A549 (cell line): ENCODE results near the gene CECR2. TPM values are rescaled to one million over a fixed set of nuclear protein-coding genes. Genes with fewer than 3 reads are reported as not detected.

Experiments
- ATAC-seq, 2 experiments: fragments of 200-7000 bp in 1 of 2; fragments of >200 bp in 1 of 2; cut with Nextera tagmentation in 1 of 2; cut with Tn5 transposase in 1 of 2; 3 replicates each; pipeline versions ENCODE4 v1.8.0 to v1.9.1; 2018 to 2020; ENCODE audit warnings: mild to moderate bottlenecking in 1 of 2, moderate library complexity in 1 of 2
- CTCF ChIA-PET: fragments of 300-600 bp; sonication (Branson Sonifier 250); formaldehyde crosslinking; extraction: SDS; loops from one replicate; lab custom pipeline; 2021; ENCODE audit warnings: antibody characterized with exemption, inconsistent platforms; lab: Yijun Ruan, JAX
- POLR2A ChIA-PET: fragments of 350-600 bp; formaldehyde crosslinking; extraction: SDS; loops from one replicate; lab custom pipeline; 2021; ENCODE audit warnings: antibody characterized with exemption, inconsistent platforms; lab: Yijun Ruan, JAX
- DNase-seq, 2 experiments: peaks; one replicate each; pipeline versions ENCODE4 v3.0.0 to v3.0.0-alpha.2; 2011 to 2016; ENCODE audit warnings: low read depth in 1 of 2, low spot score in 1 of 2
- FAIRE-seq: peaks from 2 replicates; lab custom pipeline; 2011; peaks lifted over from hg19 to GRCh38; lab: Jason Lieb, UNC
- H3K27ac ChIP-seq, 2 experiments: fragments of >200 bp; sonication (Bioruptor Twin); formaldehyde crosslinking; 3 replicates each; pipeline ENCODE4 v1.5.1; 2016 to 2017
- H3K4me1 ChIP-seq: fragments of >200 bp; sonication (Bioruptor Twin); formaldehyde crosslinking; 3 replicates; pipeline ENCODE4 v1.6.1; 2016
- H3K4me2 ChIP-seq: fragments of >200 bp; sonication (Bioruptor Twin); formaldehyde crosslinking; 3 replicates; pipeline ENCODE4 v1.6.1; 2016
- H3K4me3 ChIP-seq: fragments of >200 bp; sonication (Bioruptor Twin); formaldehyde crosslinking; 3 replicates; pipeline ENCODE4 v1.5.1; 2016
- H3K9me3 ChIP-seq: fragments of >200 bp; sonication (Bioruptor Twin); formaldehyde crosslinking; 3 replicates; pipeline ENCODE4 v1.6.1; 2016
- ATOH8 ChIP-seq: fragments of 250-450 bp; sonication (Bioruptor Pico); IDR thresholded peaks from 2 replicates; pipeline ENCODE4 v1.5.0; 2020; ENCODE audit warnings: low read depth, mild to moderate bottlenecking, moderate library complexity
- CBX2 ChIP-seq: fragments of 200-600 bp; sonication (generic); IDR thresholded peaks from 2 replicates; pipeline ENCODE4 v1.6.1; 2016; ENCODE audit warnings: low read depth, mild to moderate bottlenecking, borderline replicate concordance
- CBX8 ChIP-seq: fragments of 200-600 bp; sonication (generic); IDR thresholded peaks from 2 replicates; pipeline ENCODE4 v1.6.1; 2016
- CHD4 ChIP-seq: fragments of 200-600 bp; sonication (generic); IDR thresholded peaks from 2 replicates; pipeline ENCODE4 v1.6.1; 2016; ENCODE audit warnings: antibody characterized with exemption, mild to moderate bottlenecking, borderline replicate concordance
- E2F6 ChIP-seq: IDR thresholded peaks from 2 replicates; pipeline ENCODE4 v1.6.1; 2012; ENCODE audit warnings: low read depth, borderline replicate concordance
- EHF ChIP-seq: fragments of 250-450 bp; sonication (Bioruptor Pico); IDR thresholded peaks from 2 replicates; pipeline ENCODE4 v1.5.0; 2020; ENCODE audit warnings: mild to moderate bottlenecking
- EHMT2 ChIP-seq: fragments of 200-600 bp; sonication (generic); IDR thresholded peaks from 2 replicates; pipeline ENCODE4 v1.6.1; 2016; ENCODE audit warnings: antibody characterized with exemption, low read depth, mild to moderate bottlenecking, moderate library complexity
- ELK1 ChIP-seq: fragments of 150-350 bp; IDR thresholded peaks from 2 replicates; pipeline ENCODE4 v1.6.1; 2014; ENCODE audit warnings: low read depth, mild to moderate bottlenecking, low read length
- ESRRA ChIP-seq: fragments of 150-350 bp; IDR thresholded peaks from 2 replicates; pipeline ENCODE4 v1.6.1; 2014; ENCODE audit warnings: mild to moderate bottlenecking, low read length, borderline replicate concordance
- FOSB ChIP-seq: fragments of 250-450 bp; sonication (Bioruptor Pico); IDR thresholded peaks from 2 replicates; pipeline ENCODE4 v1.5.0; 2020; ENCODE audit warnings: mild to moderate bottlenecking, moderate library complexity
- FOSL2 ChIP-seq, 2 experiments: fragments of 450-650 bp in 1 of 2; fragments of >200 bp in 1 of 2; sonication (Bioruptor Twin) in 1 of 2; formaldehyde crosslinking; IDR thresholded peaks; 2 replicates each; pipeline versions ENCODE4 v1.5.0 to v1.6.1; 2016 to 2020; ENCODE audit warnings: mild to moderate bottlenecking in 1 of 2, moderate library complexity in 1 of 2
- FOXS1 ChIP-seq: fragments of 250-450 bp; sonication (Bioruptor Pico); IDR thresholded peaks from 2 replicates; pipeline ENCODE4 v1.5.0; 2020; ENCODE audit warnings: mild to moderate bottlenecking, moderate library complexity
- HES2 ChIP-seq: fragments of >200 bp; sonication (Bioruptor Twin); formaldehyde crosslinking; IDR thresholded peaks from 2 replicates; pipeline ENCODE4 v1.6.1; 2016
- HEYL ChIP-seq: fragments of 250-450 bp; sonication (Bioruptor Pico); IDR thresholded peaks from 2 replicates; pipeline ENCODE4 v1.8.0; 2021; ENCODE audit warnings: mild to moderate bottlenecking, moderate library complexity
- HOXA7 ChIP-seq: fragments of 250-450 bp; sonication (Bioruptor Pico); IDR thresholded peaks from 2 replicates; pipeline ENCODE4 v1.5.0; 2020; ENCODE audit warnings: mild to moderate bottlenecking, moderate library complexity
- HOXB13 ChIP-seq: fragments of 250-450 bp; sonication (Bioruptor Pico); IDR thresholded peaks from 2 replicates; pipeline ENCODE4 v1.5.0; 2020; ENCODE audit warnings: low read depth, mild to moderate bottlenecking, moderate library complexity
- HOXB5 ChIP-seq: fragments of 250-450 bp; sonication (Bioruptor Pico); IDR thresholded peaks from 2 replicates; pipeline ENCODE4 v1.5.0; 2020; ENCODE audit warnings: mild to moderate bottlenecking, moderate library complexity
- KDM1A ChIP-seq: fragments of 200-600 bp; sonication (generic); IDR thresholded peaks from 2 replicates; pipeline ENCODE4 v1.6.1; 2016; ENCODE audit warnings: low read depth, mild to moderate bottlenecking
- MYC ChIP-seq: IDR thresholded peaks from 2 replicates; pipeline ENCODE4 v1.6.1; 2012; ENCODE audit warnings: mild to moderate bottlenecking, inconsistent platforms, low read length, improper control_type of control experiment, borderline replicate concordance
- NFE2L2 ChIP-seq: fragments of 150-350 bp; conservative IDR thresholded peaks from 2 replicates; pipeline ENCODE4 v1.6.1; 2014; ENCODE audit warnings: low read length
- PBX3 ChIP-seq: IDR thresholded peaks from 2 replicates; pipeline ENCODE4 v1.6.1; 2012
- PHF8 ChIP-seq: fragments of 200-600 bp; sonication (generic); IDR thresholded peaks from 2 replicates; pipeline ENCODE4 v1.6.1; 2016; ENCODE audit warnings: low read depth, mild to moderate bottlenecking, antibody characterized with exemption, moderate library complexity, borderline replicate concordance
- POLR2A ChIP-seq: IDR thresholded peaks from 2 replicates; pipeline ENCODE4 v1.6.1; 2012; ENCODE audit warnings: mild to moderate bottlenecking, low read length
- POLR2AphosphoS2 ChIP-seq: conservative IDR thresholded peaks from 2 replicates; pipeline ENCODE4 v1.6.1; 2012; ENCODE audit warnings: low read length, improper control_type of control experiment, inconsistent platforms
- RCOR1 ChIP-seq: fragments of 150-350 bp; IDR thresholded peaks from 2 replicates; pipeline ENCODE4 v1.6.1; 2014; ENCODE audit warnings: antibody characterized with exemption, low read length, low read depth
- SREBF2 ChIP-seq: fragments of 450-650 bp; IDR thresholded peaks from 2 replicates; pipeline ENCODE4 v1.6.1; 2014; ENCODE audit warnings: mild to moderate bottlenecking, moderate library complexity
- ZSCAN20 ChIP-seq: fragments of 250-450 bp; sonication (Bioruptor Pico); IDR thresholded peaks from 2 replicates; pipeline ENCODE4 v1.8.0; 2022; ENCODE audit warnings: mild to moderate bottlenecking, moderate library complexity
- WGBS: methylation state at CpG from one replicate; pipeline ENCODE4 v1.1.6; 2017; ENCODE audit errors: missing lambda C conversion rate; 5-methylcytosine and 5-hydroxymethylcytosine counted together
- polyA plus RNA-seq, 4 experiments: library from polyadenylated mRNA; depleted of rRNA in 3 of 4; stranded (reverse); fragments of >200 nt; fragmentation: RNase III in 1 of 4; extraction: RNeasy Plus Mini Kit Qiagen cat#74134 plus additional on column Dnase treatment in 1 of 4; gene quantifications; 2 replicates in 3 of 4; 3 replicates in 1 of 4; pipeline ENCODE4 v1.2.3, GENCODE V29; 2011 to 2017

CECR2 gene
- polyA plus RNA-seq, 2 of the 4 experiments (the other 2 are of a cell fraction), result 0.01 to 0.06 TPM

GRCh38 chr22:17339095-17339693 is 30.1 kb upstream of the CECR2 start:
- no peak for TF ChIP-seq SREBF2
- TF ChIP-seq HES2, result no peak
- no peak for TF ChIP-seq ELK1
- ChIA-PET CTCF (no interaction called here), POLR2A (no interaction called here)
- H3K4me3 ChIP-seq, result no peak overlapping the region
- H3K9me3 ChIP-seq, result no peaks in the 10 kb centered on the region
- no peak for DNase-seq
- ATAC-seq, result no peak
- no peak for FAIRE-seq
- no peak overlapping the region for H3K4me2 ChIP-seq
- 38% methylated on average over 8 of the region's 8 CpGs for WGBS
- H3K4me1 ChIP-seq, result no peaks in the 10 kb centered on the region
- no peak overlapping the region for H3K27ac ChIP-seq

GRCh38 chr22:17342361-17342760 is 26.9 kb upstream of the CECR2 start:
- CTCF ChIA-PET, result no interaction called here
- FAIRE-seq (no peak), ATAC-seq (no peak), DNase-seq (no peak)
- no peak overlapping the region for H3K4me3 ChIP-seq
- TF ChIP-seq HEYL, result no peak
- TF ChIP-seq FOSL2 (IDR thresholded peaks at IDR 0.05), result no peak
- TF ChIP-seq FOSL2 (CRISPR knock-in tag; IDR thresholded peaks at IDR 0.05), result no peak
- TF ChIP-seq CBX8, result no peak
- no peak for TF ChIP-seq CHD4
- no peak for TF ChIP-seq POLR2A
- no peak for TF ChIP-seq MYC
- TF ChIP-seq RCOR1, result no peak
- TF ChIP-seq HOXA7 (CRISPR knock-in tag), result no peak
- no peak for TF ChIP-seq POLR2AphosphoS2
- no peak for TF ChIP-seq PHF8
- no peak for TF ChIP-seq HOXB13 (CRISPR knock-in tag)
- no peak for TF ChIP-seq FOSB (CRISPR knock-in tag)
- TF ChIP-seq PBX3, result no peak
- TF ChIP-seq FOXS1, result no peak
- TF ChIP-seq CBX2, result no peak
- no peak overlapping the region for H3K4me2 ChIP-seq
- no peaks in the 10 kb centered on the region for H3K9me3 ChIP-seq
- no peak overlapping the region for H3K27ac ChIP-seq
- no peaks in the 10 kb centered on the region for H3K4me1 ChIP-seq
- 46% methylated on average over 5 of the region's 5 CpGs for WGBS
- POLR2A ChIA-PET, result no interaction called here

- ChIA-PET POLR2A (no interaction called here), CTCF (interaction anchor here (0.6 kb wide), 1 partner anchor 23 kb away, joined by 3 read pairs; no protein-coding TSS in a partner anchor)
- no peaks in the 10 kb centered on the region for H3K4me1 ChIP-seq
- no peak overlapping the region for H3K4me3 ChIP-seq
- whole genome bisulfite sequencing, result 61% methylated on average over 2 of the region's 2 CpGs
- FAIRE-seq, result no peak
- H3K9me3 ChIP-seq, result no peaks in the 10 kb centered on the region
- no peak for ATAC-seq
- no peak overlapping the region for H3K4me2 ChIP-seq
- no peak overlapping the region for H3K27ac ChIP-seq
- no peak for DNase-seq
- TF ChIP-seq EHMT2, result no peak
- no peak for TF ChIP-seq HOXB5 (CRISPR knock-in tag)
- TF ChIP-seq EHF (CRISPR knock-in tag), result no peak
- TF ChIP-seq POLR2AphosphoS2, result no peak
- TF ChIP-seq ESRRA, result no peak
- TF ChIP-seq FOSL2 (IDR thresholded peaks at IDR 0.05), result no peak
- TF ChIP-seq FOSL2 (CRISPR knock-in tag; IDR thresholded peaks at IDR 0.05), result no peak
- no peak for TF ChIP-seq NFE2L2
- TF ChIP-seq KDM1A, result no peak
- TF ChIP-seq ZSCAN20 (CRISPR knock-in tag), result no peak
- no peak for TF ChIP-seq E2F6
- TF ChIP-seq ATOH8 (CRISPR knock-in tag), result no peak
- no peak for TF ChIP-seq MYC
- TF ChIP-seq HES2, result no peak
These were observed 25.5 kb upstream of the CECR2 start for GRCh38 chr22:17343766-17344165.
